RKO (cell line): ENCODE data around the gene DDT.
"Not testable (repeated sequence)": the region's sequence is repeated elsewhere in the genome, so short reads cannot be mapped to it uniquely, and the experiment has no call there.

Experiments
- DNase-seq: peaks from one replicate; pipeline ENCODE4 v3.0.0-alpha.2; 2016; ENCODE audit warnings: low spot score

DDT gene

GRCh38 chr22:23974345-23974744, at the start of gene DDT:
DDT (minus strand) TSS chr22:23974441; CDS start chr22:23974414, 27 bp downstream.
- not testable (repeated sequence) for DNase-seq

GRCh38 chr22:24023204-24023789, 49.1 kb upstream of the DDT start:
- DNase-seq, result no peak

GRCh38 chr22:24021304-24021703, 47.1 kb upstream of the DDT start:
- DNase-seq, result no peak

GRCh38 chr22:24016156-24016555, 41.9 kb upstream of the DDT start:
- DNase-seq, result no peak

- DNase-seq, result no peak
Observed at GRCh38 chr22:24011735-24012068, 37.5 kb upstream of the DDT start.

GRCh38 chr22:24010018-24010391, 35.8 kb upstream of the DDT start:
- no peak for DNase-seq

GRCh38 chr22:24009227-24010017, 35.2 kb upstream of the DDT start:
- no peak for DNase-seq

GRCh38 chr22:24008381-24009226, 34.4 kb upstream of the DDT start:
- DNase-seq, result no peak

GRCh38 chr22:24008022-24008283, 33.7 kb upstream of the DDT start:
- no peak for DNase-seq

GRCh38 chr22:24007253-24008021, 33.2 kb upstream of the DDT start:
- DNase-seq, result no peak

- no peak for DNase-seq
Observed at GRCh38 chr22:24006914-24007214, 32.6 kb upstream of the DDT start.

GRCh38 chr22:24006207-24006913, 32.1 kb upstream of the DDT start:
- peak; percentile 26 for DNase-seq

GRCh38 chr22:24005201-24005600, 31.0 kb upstream of the DDT start, which contains the start of gene GSTT4:
GSTT4 (minus strand) TSS chr22:24005453; CDS start chr22:24005356, 97 bp downstream.
- DNase-seq, result no peak

- DNase-seq, result no peak
Observed at GRCh38 chr22:24003887-24004286, 29.6 kb upstream of the DDT start.

GRCh38 chr22:24002851-24003250, 28.6 kb upstream of the DDT start:
- DNase-seq, result no peak

GRCh38 chr22:24002272-24002671, 28.0 kb upstream of the DDT start:
- no peak for DNase-seq

- no peak for DNase-seq
Observed at GRCh38 chr22:24001314-24001713, 27.1 kb upstream of the DDT start.

- DNase-seq, result not testable (repeated sequence)
Observed at GRCh38 chr22:23999779-24000178, 25.5 kb upstream of the DDT start.

- DNase-seq, result no peak
Observed at GRCh38 chr22:23997092-23997491, 22.9 kb upstream of the DDT start.

- DNase-seq, result not testable (repeated sequence)
Observed at GRCh38 chr22:23993581-23994177, 19.4 kb upstream of the DDT start.

GRCh38 chr22:23993080-23993479, 18.8 kb upstream of the DDT start:
- not testable (repeated sequence) for DNase-seq
